Karpas-422 (cell line): ENCODE results near the gene AQR. TPM values are rescaled to one million over a fixed set of nuclear protein-coding genes. Genes with fewer than 3 reads are reported as not detected.

Experiments used
- DNase-seq: peaks from one replicate; pipeline ENCODE4 v3.0.0-alpha.2; 2015
- H2AFZ ChIP-seq: fragments of 200-600 bp; sonication (generic); 2 replicates; pipeline ENCODE4 v1.6.1; 2014; ENCODE audit warnings: antibody characterized with exemption, low read length, mixed read lengths
- H3K27ac ChIP-seq: fragments of 200-600 bp; sonication (generic); 2 replicates; pipeline ENCODE4 v1.5.1; 2014; ENCODE audit warnings: mild to moderate bottlenecking, low read length, moderate library complexity
- H3K27me3 ChIP-seq: fragments of 200-600 bp; sonication (generic); 2 replicates; pipeline ENCODE4 v1.6.1; 2014; ENCODE audit warnings: low read length, mixed read lengths
- H3K36me3 ChIP-seq: fragments of 200-600 bp; sonication (generic); 2 replicates; pipeline ENCODE4 v1.6.1; 2014; ENCODE audit warnings: low read length, mixed read lengths; ENCODE audit not compliant: insufficient read depth
- H3K4me1 ChIP-seq: fragments of 200-600 bp; sonication (generic); 2 replicates; pipeline ENCODE4 v1.6.1; 2014; ENCODE audit warnings: mild to moderate bottlenecking, low read length, mixed read lengths
- H3K4me2 ChIP-seq: fragments of 200-600 bp; sonication (generic); 2 replicates; pipeline ENCODE4 v1.6.1; 2014; ENCODE audit warnings: low read length, low read depth, mild to moderate bottlenecking; ENCODE audit not compliant: poor library complexity, severe bottlenecking
- H3K4me3 ChIP-seq: fragments of 200-600 bp; sonication (generic); 2 replicates; pipeline ENCODE4 v1.5.1; 2014; ENCODE audit warnings: mild to moderate bottlenecking, antibody characterized with exemption, low read length, mixed read lengths
- H3K79me2 ChIP-seq: fragments of 200-600 bp; sonication (generic); 2 replicates; pipeline ENCODE4 v1.6.1; 2014; ENCODE audit warnings: mild to moderate bottlenecking, low read length, mixed read lengths
- H3K9ac ChIP-seq: fragments of 200-600 bp; sonication (generic); 2 replicates; pipeline ENCODE4 v1.6.0; 2014; ENCODE audit warnings: low read length
- H3K9me2 ChIP-seq: fragments of 200-600 bp; sonication (generic), shearing (Covaris generic); replicated peaks from 2 replicates; pipeline ENCODE4 v1.6.0; 2014; ENCODE audit warnings: mild to moderate bottlenecking, low read length, moderate library complexity; ENCODE audit not compliant: insufficient read depth
- H3K9me3 ChIP-seq: fragments of 300-700, 200-600 bp; sonication (generic); 2 replicates; pipeline ENCODE4 v1.6.1; 2014; ENCODE audit warnings: low read length, mixed read lengths
- H4K20me1 ChIP-seq: fragments of 200-600 bp; sonication (generic); 2 replicates; pipeline ENCODE4 v1.6.1; 2014; ENCODE audit warnings: mild to moderate bottlenecking, antibody characterized with exemption, low read length, low read depth; ENCODE audit not compliant: insufficient read depth
- total RNA-seq: library from RNA; depleted of rRNA; stranded (reverse); fragments of >200 nt; shearing (Covaris generic); gene quantifications from 2 replicates; pipeline ENCODE4 v1.2.3, GENCODE V29; 2014; ENCODE audit warnings: low replicate concordance

AQR gene
- total RNA-seq, 1 experiment from 2014 or later = 51.4 TPM

DNA sequence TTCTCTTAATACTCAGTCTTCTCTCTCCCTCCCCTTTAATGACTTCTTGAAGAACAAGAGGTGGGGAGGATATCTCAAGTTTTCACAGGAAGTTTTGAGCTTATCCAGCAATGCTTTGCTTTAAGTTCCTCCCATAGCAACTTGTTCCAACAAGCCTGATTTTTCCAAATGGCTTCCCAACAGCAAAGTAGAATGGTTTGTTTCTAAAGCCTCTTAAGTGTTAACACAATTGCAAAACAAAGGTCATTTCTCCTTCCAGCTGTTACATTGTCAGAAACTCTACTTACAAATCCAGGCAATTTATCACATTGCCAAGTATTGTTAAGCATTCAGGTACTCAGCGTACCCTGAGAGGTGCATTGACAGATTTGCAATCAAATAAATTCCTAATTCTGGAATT lies 25.4 kb upstream of the AQR start:
- Histone ChIP-seq H3K36me3 (no peaks in the 10 kb centered on the region), H2AFZ (no peak overlapping the region), H3K79me2 (no peaks in the 10 kb centered on the region), H3K4me2 (no peak overlapping the region), H3K9ac (no peak overlapping the region), H3K9me2 (no peaks in the 10 kb centered on the region), H3K27me3 (no peaks in the 10 kb centered on the region), H4K20me1 (no peaks in the 10 kb centered on the region), H3K4me1 (peaks cover 6% of the 10 kb centered on the region), H3K9me3 (no peaks in the 10 kb centered on the region), H3K4me3 (no peak overlapping the region), H3K27ac (no peak overlapping the region)
- DNase-seq = no peak

DNA sequence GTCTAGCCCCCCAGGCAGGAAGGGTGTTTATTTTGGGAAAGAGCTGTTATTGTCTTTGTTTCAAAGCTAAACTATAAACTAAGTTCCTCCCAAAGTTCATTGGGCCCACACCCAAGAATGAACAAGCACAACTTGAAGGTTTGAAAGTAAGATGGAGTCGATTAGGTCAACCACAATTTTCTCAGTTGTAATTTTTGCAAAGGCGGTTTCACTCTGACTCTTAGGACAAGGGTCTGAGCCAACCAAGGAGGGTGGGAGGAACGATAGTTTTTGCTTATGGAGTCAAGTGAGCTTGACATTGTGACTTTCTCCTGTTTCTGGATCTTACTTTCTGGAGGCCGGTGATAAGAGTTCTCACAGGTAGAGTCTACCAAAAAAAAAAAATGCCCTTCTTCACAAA lies 24.3 kb upstream of the AQR start:
- no peaks in the 10 kb centered on the region for H3K79me2 ChIP-seq
- H3K9me3 ChIP-seq = no peaks in the 10 kb centered on the region
- no peak overlapping the region for H3K4me2 ChIP-seq
- H4K20me1 ChIP-seq = no peaks in the 10 kb centered on the region
- no peak overlapping the region for H2AFZ ChIP-seq
- peaks cover 16% of the 10 kb centered on the region for H3K4me1 ChIP-seq
- H3K9me2 ChIP-seq = no peaks in the 10 kb centered on the region
- no peaks in the 10 kb centered on the region for H3K27me3 ChIP-seq
- H3K4me3 ChIP-seq = no peak overlapping the region
- DNase-seq = no peak
- H3K36me3 ChIP-seq = no peaks in the 10 kb centered on the region
- H3K9ac ChIP-seq = no peak overlapping the region
- H3K27ac ChIP-seq = no peak overlapping the region

DNA sequence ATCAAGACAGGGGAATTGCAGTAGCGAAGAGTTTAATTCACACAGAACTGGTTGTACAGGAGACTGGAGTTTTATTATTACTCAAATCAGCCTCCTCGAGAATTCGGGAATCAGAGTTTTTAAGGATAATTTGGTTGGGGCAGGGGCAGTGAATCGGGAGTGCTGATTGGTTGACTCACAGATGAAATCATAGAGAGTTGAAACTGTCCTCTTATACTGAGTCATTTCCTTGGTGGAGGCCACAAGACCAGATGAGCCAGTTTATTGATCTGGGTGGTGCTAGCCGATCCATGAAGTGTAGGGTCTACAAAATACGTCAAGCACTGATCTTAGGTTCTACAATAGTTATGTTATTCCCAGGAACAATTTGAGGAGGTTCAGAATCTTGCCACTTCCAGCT lies 23.9 kb upstream of the AQR start:
- Histone ChIP-seq H3K79me2 (no peaks in the 10 kb centered on the region), H2AFZ (no peak overlapping the region), H3K4me1 (peaks cover 20% of the 10 kb centered on the region), H3K9ac (no peak overlapping the region), H3K36me3 (no peaks in the 10 kb centered on the region), H3K27me3 (no peaks in the 10 kb centered on the region), H3K4me3 (no peak overlapping the region), H3K4me2 (no peak overlapping the region), H4K20me1 (no peaks in the 10 kb centered on the region), H3K27ac (no peak overlapping the region), H3K9me2 (no peaks in the 10 kb centered on the region), H3K9me3 (no peaks in the 10 kb centered on the region)
- DNase-seq = no peak

- DNase-seq = peak; percentile 94
- no peaks in the 10 kb centered on the region for H3K27me3 ChIP-seq
- H3K9me3 ChIP-seq = no peaks in the 10 kb centered on the region
- H3K9ac ChIP-seq = peak within 1 kb of the TSS; percentile 98
- H3K36me3 ChIP-seq = peaks cover 21% of the 10 kb centered on the region; the same call in 1 of the 2 replicates
- no peaks in the 10 kb centered on the region for H3K9me2 ChIP-seq
- H2AFZ ChIP-seq = peak within 1 kb of the TSS; percentile 99
- H3K27ac ChIP-seq = peak within 1 kb of the TSS; percentile 79
- H3K4me3 ChIP-seq = peak within 1 kb of the TSS; percentile 98
- H3K4me2 ChIP-seq = peak within 1 kb of the TSS; percentile 95
- H3K79me2 ChIP-seq = peaks cover 46% of the 10 kb centered on the region
- peaks cover 18% of the 10 kb centered on the region for H4K20me1 ChIP-seq
- H3K4me1 ChIP-seq = peaks cover 35% of the 10 kb centered on the region
These were observed 18.7 kb upstream of the AQR start, which contains the start of gene ZNF770 for GRCh38 chr15:34988027-34988902. Gene ZNF770, minus strand, starts transcription at chr15:34988287. Its CDS starts 4,853 bp downstream, at chr15:34983434.

DNA sequence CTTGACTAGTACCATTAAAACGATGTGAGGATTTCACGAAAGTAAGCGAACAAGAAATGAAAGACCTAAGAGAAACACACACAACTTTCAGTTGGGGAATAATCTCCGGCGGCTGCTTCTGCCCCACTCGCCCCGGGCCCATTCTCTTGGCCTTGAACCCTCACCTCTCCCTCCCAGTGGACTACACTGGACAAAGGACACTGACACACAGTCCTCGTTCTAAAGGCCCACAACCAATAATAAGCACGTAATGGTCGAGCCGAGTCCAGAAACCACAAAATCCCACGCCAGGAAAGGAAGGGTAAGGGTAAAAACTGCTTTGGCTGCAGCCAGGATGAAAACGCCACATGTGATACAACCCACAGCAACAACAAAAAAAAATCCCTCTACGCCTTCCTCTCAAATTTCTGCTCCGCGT lies 18.1 kb upstream of the AQR start:
- Histone ChIP-seq H3K36me3 (peaks cover 27% of the 10 kb centered on the region; the same call in 1 of the 2 replicates), H4K20me1 (peaks cover 18% of the 10 kb centered on the region), H3K9me3 (no peaks in the 10 kb centered on the region), H3K9ac (peak overlapping the region; percentile 98), H3K9me2 (no peaks in the 10 kb centered on the region), H3K79me2 (peaks cover 52% of the 10 kb centered on the region), H3K27ac (peak overlapping the region; percentile 52), H3K4me2 (peak overlapping the region; percentile 95), H2AFZ (peak overlapping the region; percentile 99; the same call in 1 of the 2 replicates), H3K4me1 (peaks cover 35% of the 10 kb centered on the region), H3K4me3 (peak overlapping the region; percentile 98), H3K27me3 (no peaks in the 10 kb centered on the region)
- DNase-seq = peak; percentile 44

GRCh38 chr15:34986771-34987480 lies 17.4 kb upstream of the AQR start:
- Histone ChIP-seq H4K20me1 (peaks cover 18% of the 10 kb centered on the region), H3K9ac (peak overlapping the region; percentile 98), H3K4me3 (peak overlapping the region; percentile 98), H3K4me1 (peaks cover 35% of the 10 kb centered on the region), H3K36me3 (peaks cover 34% of the 10 kb centered on the region; the same call in 1 of the 2 replicates), H3K79me2 (peaks cover 55% of the 10 kb centered on the region), H3K9me2 (no peaks in the 10 kb centered on the region), H2AFZ (no peak overlapping the region), H3K9me3 (no peaks in the 10 kb centered on the region), H3K27ac (peak overlapping the region; percentile 52), H3K27me3 (no peaks in the 10 kb centered on the region), H3K4me2 (peak overlapping the region; percentile 95)
- DNase-seq = peak; percentile 44

- H3K36me3 ChIP-seq = peaks cover 38% of the 10 kb centered on the region; the same call in 1 of the 2 replicates
These were observed 16.8 kb upstream of the AQR start for GRCh38 chr15:34986326-34986725.

More at GRCh38 chr15:34986326-34986725, 16.8 kb upstream of the AQR start:
- Histone ChIP-seq H2AFZ (no peak overlapping the region), H3K4me2 (peak overlapping the region; percentile 95), H3K79me2 (peaks cover 61% of the 10 kb centered on the region), H3K27me3 (no peaks in the 10 kb centered on the region), H3K4me1 (peaks cover 30% of the 10 kb centered on the region), H3K9me3 (no peaks in the 10 kb centered on the region), H3K27ac (peak overlapping the region; percentile 52; the same call in 1 of the 2 replicates), H3K4me3 (peak overlapping the region; percentile 98), H3K9me2 (no peaks in the 10 kb centered on the region), H3K9ac (peak overlapping the region; percentile 98), H4K20me1 (peaks cover 18% of the 10 kb centered on the region)
- DNase-seq = no peak
